Activated naive CD4-positive, alpha-beta T cell treated with anti-CD3 and anti-CD28 coated beads for 36 hours (primary cell): ENCODE measurements around the gene OSBPL3. TPM values are rescaled to one million over a fixed set of nuclear protein-coding genes. Genes with fewer than 3 reads are reported as not detected.
"Not testable (repeated sequence)": the region's sequence is repeated elsewhere in the genome, so short reads cannot be mapped to it uniquely, and the experiment has no call there.

Experiments
- CTCF ChIA-PET: fragments of 350-600 bp; sonication (Branson Sonifier 250); formaldehyde crosslinking; loops from one replicate; lab custom pipeline; 2021; ENCODE audit warnings: antibody characterized with exemption; lab: Charles Lee
- DNase-seq: peaks from one replicate; pipeline ENCODE4 v3.0.0-alpha.2; 2020
- H3K27ac Mint-ChIP-seq: one replicate; pipeline ENCODE4 v1.8.0; 2021; ENCODE audit warnings: mild to moderate bottlenecking, mixed read lengths
- H3K27me3 Mint-ChIP-seq: one replicate; pipeline ENCODE4 v1.8.0; 2021; ENCODE audit warnings: low read depth, mixed read lengths
- H3K36me3 Mint-ChIP-seq: one replicate; pipeline ENCODE4 v1.8.0; 2021; ENCODE audit warnings: low read depth, mixed read lengths
- H3K4me1 Mint-ChIP-seq: one replicate; pipeline ENCODE4 v1.8.0; 2021; ENCODE audit warnings: low read depth, mixed read lengths
- H3K4me3 Mint-ChIP-seq: one replicate; pipeline ENCODE4 v1.8.0; 2021; ENCODE audit warnings: mild to moderate bottlenecking, moderate library complexity, mixed read lengths
- H3K9me3 Mint-ChIP-seq: one replicate; pipeline ENCODE4 v1.8.0; 2021; ENCODE audit warnings: mixed read lengths
- intact Hi-C: fragments of 100-400 bp; cut with micrococcal nuclease; formaldehyde crosslinking; loops from one replicate; pipeline ENCODE4 v1.15.1; 2023
- total RNA-seq, 2 experiments: library from RNA; stranded (reverse); gene quantifications; one replicate each; pipeline ENCODE4 v1.2.3, GENCODE V29; 2021

OSBPL3 gene
- total RNA-seq, 2 experiments from 2014 or later = 25.1 to 27.9 TPM

DNA sequence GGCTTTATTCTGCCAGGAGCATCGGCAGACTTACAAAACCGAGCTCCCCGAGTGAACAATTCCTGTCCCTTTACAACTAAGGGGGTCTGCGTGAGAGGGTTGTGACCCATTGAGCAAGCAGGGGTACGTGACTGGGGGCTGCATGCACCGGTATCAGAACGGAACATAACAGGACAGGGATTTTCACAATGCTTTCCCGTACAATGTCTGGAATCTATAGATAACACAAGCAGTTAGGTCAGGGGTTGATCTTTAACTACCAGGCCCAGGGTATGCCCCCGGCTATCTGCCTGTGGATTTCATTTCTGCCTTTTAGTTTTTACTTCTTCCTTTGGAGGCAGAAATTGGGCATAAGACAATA is 184.6 kb downstream of the OSBPL3 start:
- DNase-seq = no peak
- Mint-ChIP-seq H3K4me1 (peaks cover 10% of the 10 kb centered on the region), H3K27ac (no peak overlapping the region), H3K36me3 (peaks cover 8% of the 10 kb centered on the region), H3K9me3 (no peaks in the 10 kb centered on the region), H3K27me3 (no peaks in the 10 kb centered on the region), H3K4me3 (no peak overlapping the region)
- intact Hi-C loops = no loop called here
- CTCF ChIA-PET = interaction anchor here (1.2 kb wide), 1 partner anchor 16 kb away, joined by 4 read pairs; no protein-coding TSS in a partner anchor

DNA sequence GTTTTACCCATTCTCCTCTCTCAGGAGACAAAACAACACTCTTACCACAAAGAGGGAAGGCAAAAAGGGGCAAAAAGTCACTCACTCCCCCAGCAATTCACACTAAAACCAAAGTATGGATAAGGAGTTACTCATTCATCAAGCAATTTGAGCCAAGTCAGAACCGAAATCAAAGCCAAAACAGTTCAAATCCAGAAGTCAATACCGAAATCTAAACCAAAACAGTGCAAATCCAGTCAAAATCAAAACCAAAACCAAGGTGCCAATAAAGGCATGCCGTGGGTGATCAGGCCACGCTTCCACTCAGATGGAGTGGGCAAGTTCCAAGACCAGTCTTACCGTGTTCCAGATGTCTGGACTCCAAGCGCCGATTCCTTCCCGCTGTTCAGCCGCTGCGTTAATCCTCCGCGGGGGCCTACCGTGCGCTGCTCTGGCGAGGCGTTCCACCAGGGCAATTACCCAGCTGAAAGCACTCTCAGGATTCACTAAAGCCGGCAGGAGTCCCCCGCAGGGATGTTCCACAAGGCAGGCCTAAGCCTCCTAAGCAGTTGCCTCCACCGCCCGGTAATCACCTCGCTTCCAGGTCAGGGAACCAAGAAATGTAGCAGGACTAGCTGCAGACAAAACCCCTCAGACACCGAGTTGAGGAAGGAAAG is 185.1 kb downstream of the OSBPL3 start:
- H3K27me3 Mint-ChIP-seq, H3K36me3 Mint-ChIP-seq, H3K9me3 Mint-ChIP-seq, intact Hi-C loops, H3K27ac Mint-ChIP-seq, DNase-seq, H3K4me3 Mint-ChIP-seq: not testable (repeated sequence)
- peaks cover 10% of the 10 kb centered on the region for H3K4me1 Mint-ChIP-seq
- CTCF ChIA-PET = interaction anchor here (1.2 kb wide), 1 partner anchor 16 kb away, joined by 4 read pairs; no protein-coding TSS in a partner anchor

DNA sequence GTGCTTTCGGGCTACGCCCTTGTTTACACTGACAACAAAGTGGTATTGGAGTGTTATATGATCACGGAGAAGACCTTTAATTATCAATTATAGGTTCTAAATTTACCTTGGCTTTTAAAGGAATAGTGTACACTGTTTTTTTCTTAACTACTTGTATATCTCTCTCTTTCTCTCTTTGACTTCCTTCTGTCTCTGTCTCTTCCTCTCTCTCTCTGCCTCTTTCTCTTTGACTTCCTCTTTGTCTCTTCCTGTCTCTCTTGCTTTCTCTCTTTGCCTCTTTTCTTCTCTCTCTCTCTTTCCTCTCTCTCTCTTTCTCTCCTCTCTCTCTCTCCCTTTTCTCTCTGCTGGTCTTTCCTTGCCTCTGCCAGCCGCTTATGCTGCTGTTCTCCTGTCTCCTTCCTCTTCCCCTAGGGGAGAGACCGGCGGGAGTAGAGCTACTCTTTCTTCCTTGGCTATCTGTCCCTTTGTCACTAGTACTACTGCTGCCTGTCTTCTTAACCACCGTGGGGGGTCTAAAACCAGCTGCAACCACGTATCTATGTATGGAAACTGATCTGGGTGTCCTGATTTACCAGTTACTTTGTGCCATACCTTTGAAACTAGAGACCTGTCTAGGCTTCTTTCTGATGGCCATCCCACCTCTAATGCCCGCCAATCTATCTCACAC is 185.9 kb downstream of the OSBPL3 start:
- no peaks in the 10 kb centered on the region for H3K27me3 Mint-ChIP-seq
- H3K9me3 Mint-ChIP-seq = peaks cover 4% of the 10 kb centered on the region
- no peak for DNase-seq
- CTCF ChIA-PET = no interaction called here
- no peak overlapping the region for H3K27ac Mint-ChIP-seq
- intact Hi-C loops = no loop called here
- peaks cover 7% of the 10 kb centered on the region for H3K36me3 Mint-ChIP-seq
- peaks cover 10% of the 10 kb centered on the region for H3K4me1 Mint-ChIP-seq
- H3K4me3 Mint-ChIP-seq = no peak overlapping the region

DNA sequence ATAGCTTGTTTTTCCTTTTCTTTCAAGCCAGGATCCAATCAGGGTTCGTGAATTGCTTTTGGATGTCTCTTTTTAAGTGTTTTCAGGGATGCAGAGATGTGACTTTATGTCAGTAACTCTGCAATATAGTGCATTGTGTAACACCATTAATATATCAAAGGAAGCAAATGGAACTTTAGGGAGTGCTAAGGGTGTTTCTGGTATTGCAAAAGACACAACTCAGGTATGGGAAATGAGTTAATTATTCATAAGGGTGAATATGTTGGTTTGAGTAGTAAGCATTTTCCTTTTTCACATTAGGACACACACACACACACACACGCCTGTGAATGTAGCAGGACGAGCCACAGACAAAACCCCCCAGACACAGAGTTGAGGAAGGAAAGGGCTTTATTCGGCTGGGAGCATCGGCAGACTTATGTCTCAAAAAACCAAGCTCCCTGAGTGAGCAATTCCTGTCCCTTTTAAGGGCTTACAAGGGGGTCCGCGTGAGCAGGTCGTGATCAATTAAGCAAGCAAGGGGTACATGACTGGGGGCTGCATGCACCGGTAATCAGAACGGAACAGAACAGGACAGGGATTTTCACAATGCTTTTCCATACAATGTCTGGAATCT is 190.9 kb downstream of the OSBPL3 start:
- Mint-ChIP-seq H3K4me3 (no peak overlapping the region), H3K27me3 (no peaks in the 10 kb centered on the region), H3K27ac (no peak overlapping the region), H3K36me3 (no peaks in the 10 kb centered on the region), H3K4me1 (peaks cover under 1% of the 10 kb centered on the region), H3K9me3 (peaks cover 4% of the 10 kb centered on the region)
- intact Hi-C loops = no loop called here
- CTCF ChIA-PET = interaction anchor here (0.9 kb wide), 1 partner anchor 23 kb away, joined by 4 read pairs; no protein-coding TSS in a partner anchor
- DNase-seq = no peak

DNA sequence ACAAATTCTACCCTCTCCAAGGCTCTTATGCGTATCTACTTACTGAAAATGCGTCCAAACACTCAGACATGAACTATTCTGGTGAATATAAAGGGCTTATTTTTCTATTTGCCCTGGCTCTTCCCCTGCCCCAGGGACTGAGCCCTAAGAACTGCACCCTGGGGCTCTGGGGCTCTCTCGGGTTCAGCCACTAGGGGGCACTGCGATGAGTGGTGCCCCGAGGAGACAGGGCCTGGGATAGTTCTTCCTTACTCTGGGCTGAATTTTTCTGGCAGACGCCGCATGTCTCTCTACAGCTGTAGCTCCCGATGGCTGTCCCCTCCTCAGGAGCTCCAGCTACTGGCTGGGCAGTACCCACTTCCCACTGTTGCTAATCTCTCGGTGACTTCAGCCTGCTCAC is 191.9 kb downstream of the OSBPL3 start:
- no peaks in the 10 kb centered on the region for H3K4me1 Mint-ChIP-seq
- H3K27ac Mint-ChIP-seq = no peak overlapping the region
- intact Hi-C loops = no loop called here
- H3K4me3 Mint-ChIP-seq = no peak overlapping the region
- DNase-seq = no peak
- no peaks in the 10 kb centered on the region for H3K27me3 Mint-ChIP-seq
- CTCF ChIA-PET = interaction anchor here (0.6 kb wide), 1 partner anchor 441 kb away, joined by 3 read pairs; no protein-coding TSS in a partner anchor
- H3K9me3 Mint-ChIP-seq = peaks cover 11% of the 10 kb centered on the region
- H3K36me3 Mint-ChIP-seq = peaks cover 3% of the 10 kb centered on the region

DNA sequence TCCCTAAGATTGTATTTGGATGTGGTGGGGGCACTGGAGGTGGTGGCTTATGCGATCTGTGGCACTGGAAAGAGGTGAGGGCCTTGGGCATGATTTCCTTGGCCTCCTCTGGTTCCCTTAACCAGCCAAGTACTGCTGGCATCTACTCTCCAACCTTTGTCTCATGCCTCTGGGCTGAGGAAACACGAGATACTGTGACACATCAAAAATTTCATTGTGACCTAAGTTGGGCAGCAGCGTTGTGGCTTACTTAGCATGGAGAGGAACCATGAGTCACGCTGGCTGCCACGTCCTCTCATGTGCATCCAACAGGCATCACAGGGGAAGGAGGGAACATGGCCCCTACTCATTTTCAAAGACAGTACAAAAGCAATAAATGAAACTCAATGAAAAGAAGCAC is 193.0 kb downstream of the OSBPL3 start:
- Mint-ChIP-seq H3K27ac (no peak overlapping the region), H3K4me3 (no peak overlapping the region), H3K27me3 (no peaks in the 10 kb centered on the region), H3K9me3 (peaks cover 11% of the 10 kb centered on the region), H3K4me1 (no peaks in the 10 kb centered on the region), H3K36me3 (peaks cover 3% of the 10 kb centered on the region)
- peak; percentile 24 for DNase-seq
- intact Hi-C loops = no loop called here
- CTCF ChIA-PET = no interaction called here

DNA sequence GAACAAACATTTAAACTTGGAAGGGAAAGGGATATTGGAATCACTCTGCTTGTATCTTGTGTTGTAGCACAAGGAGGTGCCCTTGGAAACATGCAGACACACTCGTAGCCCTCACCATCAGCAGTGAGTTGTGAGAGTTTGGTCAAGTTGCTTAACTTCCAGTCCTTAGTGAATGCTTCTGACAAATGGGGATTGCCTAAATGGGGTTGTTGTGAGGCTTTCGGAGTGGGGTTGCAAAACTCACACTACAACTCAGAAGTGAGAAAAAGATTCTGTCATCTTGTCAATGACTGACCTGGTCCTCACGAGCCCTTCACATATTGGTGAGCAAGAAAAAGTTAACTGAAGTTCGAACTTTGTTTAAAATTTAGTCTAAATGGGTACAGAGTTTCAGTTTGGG is 193.7 kb downstream of the OSBPL3 start:
- peaks cover 3% of the 10 kb centered on the region for H3K36me3 Mint-ChIP-seq
- peaks cover 11% of the 10 kb centered on the region for H3K9me3 Mint-ChIP-seq
- no peak overlapping the region for H3K27ac Mint-ChIP-seq
- H3K4me3 Mint-ChIP-seq = no peak overlapping the region
- CTCF ChIA-PET = no interaction called here
- intact Hi-C loops = no loop called here
- no peak for DNase-seq
- no peaks in the 10 kb centered on the region for H3K4me1 Mint-ChIP-seq
- no peaks in the 10 kb centered on the region for H3K27me3 Mint-ChIP-seq

DNA sequence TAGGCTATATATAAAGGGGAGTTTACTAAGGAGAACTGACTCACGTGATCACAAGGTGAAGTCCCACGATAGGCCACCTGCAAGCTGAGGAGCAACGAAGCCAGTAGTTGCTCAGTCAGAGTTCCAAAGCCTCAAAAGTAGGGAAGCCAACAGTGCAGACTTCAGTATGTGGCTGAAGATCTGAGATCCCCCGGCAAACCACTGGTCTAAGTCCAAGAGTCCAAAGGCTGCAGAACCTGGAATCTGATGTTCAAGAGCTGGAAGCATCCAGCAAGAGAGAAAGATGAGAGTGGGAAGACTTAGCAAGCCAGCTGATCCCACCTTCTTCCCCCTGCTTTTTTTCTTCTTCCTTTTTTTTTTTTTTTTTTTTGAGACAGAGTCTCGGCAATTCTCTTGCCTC is 195.7 kb downstream of the OSBPL3 start:
- intact Hi-C loops = no loop called here
- H3K27ac Mint-ChIP-seq = no peak overlapping the region
- peaks cover 8% of the 10 kb centered on the region for H3K9me3 Mint-ChIP-seq
- no peak overlapping the region for H3K4me3 Mint-ChIP-seq
- CTCF ChIA-PET = interaction anchor here (0.6 kb wide), 2 partner anchors 30 to 700 kb away, joined by 3 read pairs; no protein-coding TSS in a partner anchor
- peaks cover 3% of the 10 kb centered on the region for H3K36me3 Mint-ChIP-seq
- DNase-seq = no peak
- H3K27me3 Mint-ChIP-seq = no peaks in the 10 kb centered on the region
- peaks cover 2% of the 10 kb centered on the region for H3K4me1 Mint-ChIP-seq

DNA sequence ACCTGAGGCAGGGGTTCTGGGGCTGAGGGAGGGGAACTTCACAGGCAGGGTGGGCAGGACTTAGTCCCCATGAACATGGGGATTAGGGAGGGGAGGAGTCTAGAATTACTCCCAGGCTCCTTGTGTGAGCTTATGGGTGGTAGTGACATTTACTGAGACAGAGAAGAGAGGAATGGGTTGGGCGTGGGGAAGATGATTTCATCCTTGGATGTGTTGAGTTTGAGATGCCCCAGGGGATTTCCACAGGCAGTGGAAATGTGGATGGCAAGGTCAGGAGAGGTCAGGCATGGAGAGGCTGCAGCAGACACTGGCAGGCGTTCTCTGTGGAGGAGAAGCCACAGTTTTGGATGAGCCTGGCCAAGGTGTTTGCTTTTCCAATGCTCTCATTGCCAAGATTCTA is 196.3 kb downstream of the OSBPL3 start:
- peaks cover 6% of the 10 kb centered on the region for H3K4me1 Mint-ChIP-seq
- H3K4me3 Mint-ChIP-seq = no peak overlapping the region
- H3K27ac Mint-ChIP-seq = no peak overlapping the region
- intact Hi-C loops = no loop called here
- peaks cover 3% of the 10 kb centered on the region for H3K36me3 Mint-ChIP-seq
- no peaks in the 10 kb centered on the region for H3K27me3 Mint-ChIP-seq
- CTCF ChIA-PET = interaction anchor here (1.3 to 1.4 kb wide), 2 partner anchors 311 to 315 kb away, joined by 4 read pairs; no protein-coding TSS in a partner anchor
- peaks cover 8% of the 10 kb centered on the region for H3K9me3 Mint-ChIP-seq
- DNase-seq = no peak

DNA sequence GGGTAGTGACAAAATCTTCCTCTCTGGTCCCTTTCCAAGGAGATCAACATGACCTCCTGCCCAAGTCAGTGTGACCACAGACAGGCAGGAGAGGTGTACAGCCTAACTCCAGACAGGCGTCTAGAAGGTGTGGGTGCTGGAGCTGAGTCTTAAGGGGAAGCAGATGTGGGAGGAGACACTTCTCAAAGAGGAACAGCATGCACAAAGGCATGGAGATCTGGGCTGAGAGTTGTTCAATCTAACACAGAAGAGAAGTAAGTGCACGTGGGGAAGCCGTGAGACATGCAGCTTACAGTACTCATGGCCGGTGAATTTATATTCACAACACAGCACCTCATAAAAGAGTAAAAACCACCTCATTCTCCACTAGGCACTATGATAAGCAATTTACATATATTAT is 198.9 kb downstream of the OSBPL3 start:
- H3K4me3 Mint-ChIP-seq = no peak overlapping the region
- CTCF ChIA-PET = no interaction called here

DNA sequence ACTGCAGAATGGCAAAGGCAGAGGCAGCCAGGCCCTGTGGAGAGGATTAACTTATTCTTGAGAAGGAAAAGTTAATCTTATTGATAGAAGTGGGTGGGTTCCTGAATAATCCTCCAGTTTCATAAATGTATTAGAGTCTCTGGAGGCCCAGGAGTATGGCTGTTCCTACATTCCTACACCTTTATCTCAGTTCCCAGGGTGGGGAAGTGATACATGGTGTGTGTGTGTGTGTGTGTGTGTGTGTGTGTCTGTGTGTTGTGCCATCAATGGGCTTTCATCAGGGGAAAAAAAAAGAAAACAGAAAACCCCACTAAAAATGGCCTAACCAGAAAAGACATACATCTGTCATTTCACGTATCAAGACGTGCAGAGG is 200.7 kb downstream of the OSBPL3 start:
- peaks cover 11% of the 10 kb centered on the region for H3K4me1 Mint-ChIP-seq
- intact Hi-C loops = loop anchor here (1.0 to 5.0 kb wide), 2 partner anchors 24 to 52 kb away; no protein-coding TSS in a partner anchor
- no peak for DNase-seq
- no peak overlapping the region for H3K4me3 Mint-ChIP-seq
- H3K27ac Mint-ChIP-seq = peak overlapping the region; percentile 60
- peaks cover 8% of the 10 kb centered on the region for H3K9me3 Mint-ChIP-seq
- CTCF ChIA-PET = no interaction called here
- H3K36me3 Mint-ChIP-seq = peaks cover 3% of the 10 kb centered on the region
- peaks cover 2% of the 10 kb centered on the region for H3K27me3 Mint-ChIP-seq

More for the DNA sequence above, 198.9 kb downstream of the OSBPL3 start:
- peaks cover 8% of the 10 kb centered on the region for H3K9me3 Mint-ChIP-seq
- H3K4me1 Mint-ChIP-seq = peaks cover 11% of the 10 kb centered on the region
- peaks cover 3% of the 10 kb centered on the region for H3K36me3 Mint-ChIP-seq
- no peak for DNase-seq
- intact Hi-C loops = no loop called here
- no peak overlapping the region for H3K27ac Mint-ChIP-seq
- H3K27me3 Mint-ChIP-seq = peaks cover 2% of the 10 kb centered on the region

DNA sequence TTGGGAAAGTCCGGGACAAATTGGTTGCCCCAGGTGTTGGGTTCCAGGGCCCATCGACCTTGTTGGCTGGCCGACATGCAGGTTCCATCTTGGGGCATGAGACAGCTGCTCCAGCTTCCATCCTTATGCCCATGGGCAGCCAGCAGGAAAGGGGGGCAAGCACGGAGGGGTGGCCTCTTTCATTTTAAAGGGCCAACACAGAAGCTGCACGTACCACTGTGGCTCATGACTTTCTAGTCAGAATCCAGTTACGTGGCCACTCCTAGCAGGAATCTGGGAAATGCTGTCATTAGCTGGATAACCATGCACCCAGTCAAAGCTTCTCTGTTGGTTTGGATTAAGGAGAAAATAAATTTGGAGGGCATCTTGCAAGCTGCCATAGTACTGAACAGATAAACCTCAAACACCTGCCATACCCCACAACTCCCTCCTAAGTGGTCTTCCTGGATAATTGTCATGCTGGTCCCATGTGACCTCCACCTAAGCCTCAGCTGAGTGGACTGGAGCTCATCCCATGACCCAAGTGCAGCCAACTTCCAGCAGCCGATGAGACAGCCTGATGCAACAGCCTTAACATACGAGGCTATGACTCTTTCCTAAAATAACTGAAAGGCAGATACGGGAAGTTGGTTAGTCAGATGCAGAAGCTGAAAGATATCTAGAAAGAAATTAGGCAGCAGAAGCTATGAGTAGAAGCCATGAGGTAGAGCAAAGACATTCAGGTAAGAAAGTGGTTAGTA is 201.3 kb downstream of the OSBPL3 start:
- intact Hi-C loops = loop anchor here (1.0 to 5.0 kb wide), 2 partner anchors 23 to 51 kb away; no protein-coding TSS in a partner anchor
- Mint-ChIP-seq H3K4me3 (no peak overlapping the region), H3K36me3 (peaks cover 3% of the 10 kb centered on the region), H3K9me3 (peaks cover 5% of the 10 kb centered on the region), H3K27me3 (peaks cover 2% of the 10 kb centered on the region), H3K4me1 (peaks cover 12% of the 10 kb centered on the region), H3K27ac (peak overlapping the region; percentile 60)
- peak; percentile 58 for DNase-seq
- CTCF ChIA-PET = no interaction called here
